Thoracic aorta (tissue), 2 donors: Measurements from ENCODE around the gene KLHL24. TPM values are rescaled to one million over a fixed set of nuclear protein-coding genes. Genes with fewer than 3 reads are reported as not detected.
A peak's percentile ranks its signal among the peaks of the same experiment; 100 is the strongest.
"Not testable (repeated sequence)": the region's sequence is repeated elsewhere in the genome, so short reads cannot be mapped to it uniquely, and the experiment has no call there.

Source experiments
- ATAC-seq: fragments of 150-250 bp; one replicate; pipeline ENCODE4 v1.8.0; 2017; ENCODE audit warnings: low read depth; ENCODE audit not compliant: insufficient number of reproducible peaks, low FRiP score
- DNase-seq: peaks from one replicate; pipeline ENCODE4 v3.0.0-alpha.2; 2020; ENCODE audit warnings: low spot score
- H3K27ac ChIP-seq, 2 donors: fragments of 200-600 bp; sonication (generic); 1 replicate in 1 of 2; 2 replicates in 1 of 2; pipeline ENCODE4 v1.5.1; 2016; ENCODE audit warnings: mild to moderate bottlenecking in 2 of 2, moderate library complexity in 2 of 2
- H3K27me3 ChIP-seq: fragments of 200-600 bp; sonication (generic); replicated peaks from 2 replicates; pipeline ENCODE4 v1.6.0; 2016; ENCODE audit warnings: mild to moderate bottlenecking; ENCODE audit not compliant: insufficient read depth
- H3K36me3 ChIP-seq: fragments of 200-600 bp; sonication (generic); one replicate; pipeline ENCODE4 v1.5.1; 2016
- H3K4me1 ChIP-seq, 2 donors: fragments of 200-600 bp; sonication (generic); 1 replicate in 1 of 2; 2 replicates in 1 of 2; pipeline versions ENCODE4 v1.5.1 to v1.6.0; 2016; ENCODE audit warnings: low read depth in 2 of 2, mild to moderate bottlenecking in 1 of 2; ENCODE audit not compliant: control insufficient read depth in 1 of 2
- H3K4me3 ChIP-seq: fragments of 200-600 bp; sonication (generic); 2 replicates; pipeline ENCODE4 v1.5.1; 2016; ENCODE audit warnings: mild to moderate bottlenecking
- H3K9me3 ChIP-seq: fragments of 200-600 bp; sonication (generic); 2 replicates; pipeline ENCODE4 v1.5.1; 2016
- total RNA-seq, 2 donors: library from RNA; depleted of rRNA; stranded (reverse); fragments of >200 nt; gene quantifications; one replicate each; pipeline versions ENCODE4 v1.1.0 to v1.2.3, GENCODE V29; 2016
- TF ChIP-seq, protein P1 (sequence below): fragments of 200-600 bp; sonication (generic); IDR thresholded peaks from one replicate; pipeline ENCODE4 v1.5.1; 2019; ENCODE audit warnings: antibody characterized with exemption

KLHL24 gene
- total RNA-seq, 2 donors from 2014 or later = 42.6 to 91.7 TPM

DNA sequence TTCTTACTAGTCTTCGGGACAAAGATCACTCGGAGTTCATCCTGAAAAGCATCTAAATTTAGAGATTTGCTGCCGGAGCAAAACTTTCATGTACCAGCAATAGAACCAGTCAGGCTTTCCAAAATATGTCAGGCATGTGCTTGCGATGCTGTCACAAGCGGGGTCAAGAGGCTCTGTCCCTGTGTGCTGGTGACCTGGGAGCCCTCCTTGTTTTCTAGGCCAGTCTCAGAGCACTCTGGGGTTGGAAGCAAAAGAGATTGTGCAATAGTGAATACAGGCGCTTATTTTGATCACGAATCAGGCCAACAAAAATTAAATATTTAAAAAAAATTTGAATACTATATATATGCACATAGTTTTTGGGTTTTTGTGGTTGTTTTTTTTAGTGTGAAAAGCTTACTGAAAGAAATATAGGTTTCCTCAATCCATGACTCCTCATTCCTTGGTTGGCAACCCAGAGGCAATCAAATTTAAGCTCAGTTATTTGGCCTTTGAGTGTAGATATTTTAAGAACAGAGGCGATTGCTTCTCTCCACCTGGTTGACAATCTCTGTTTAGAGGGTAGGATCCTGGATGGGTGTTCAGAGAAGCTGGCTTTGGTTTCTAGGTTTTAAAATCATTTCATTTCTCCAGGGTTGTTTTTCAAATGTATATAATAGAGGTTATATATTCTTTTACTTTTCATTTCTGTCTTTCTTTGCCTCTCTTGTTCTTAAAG is 8.4 kb upstream of the KLHL24 start:
- Histone ChIP-seq H3K36me3 (no peaks in the 10 kb centered on the region), H3K27me3 (no peaks in the 10 kb centered on the region), H3K4me1 (peaks cover 6 to 10% of the 10 kb centered on the region in 2 donors), H3K9me3 (no peaks in the 10 kb centered on the region), H3K4me3 (no peak overlapping the region), H3K27ac (peak overlapping the region; percentile 8 to 45)
- TF ChIP-seq, protein P1, sequence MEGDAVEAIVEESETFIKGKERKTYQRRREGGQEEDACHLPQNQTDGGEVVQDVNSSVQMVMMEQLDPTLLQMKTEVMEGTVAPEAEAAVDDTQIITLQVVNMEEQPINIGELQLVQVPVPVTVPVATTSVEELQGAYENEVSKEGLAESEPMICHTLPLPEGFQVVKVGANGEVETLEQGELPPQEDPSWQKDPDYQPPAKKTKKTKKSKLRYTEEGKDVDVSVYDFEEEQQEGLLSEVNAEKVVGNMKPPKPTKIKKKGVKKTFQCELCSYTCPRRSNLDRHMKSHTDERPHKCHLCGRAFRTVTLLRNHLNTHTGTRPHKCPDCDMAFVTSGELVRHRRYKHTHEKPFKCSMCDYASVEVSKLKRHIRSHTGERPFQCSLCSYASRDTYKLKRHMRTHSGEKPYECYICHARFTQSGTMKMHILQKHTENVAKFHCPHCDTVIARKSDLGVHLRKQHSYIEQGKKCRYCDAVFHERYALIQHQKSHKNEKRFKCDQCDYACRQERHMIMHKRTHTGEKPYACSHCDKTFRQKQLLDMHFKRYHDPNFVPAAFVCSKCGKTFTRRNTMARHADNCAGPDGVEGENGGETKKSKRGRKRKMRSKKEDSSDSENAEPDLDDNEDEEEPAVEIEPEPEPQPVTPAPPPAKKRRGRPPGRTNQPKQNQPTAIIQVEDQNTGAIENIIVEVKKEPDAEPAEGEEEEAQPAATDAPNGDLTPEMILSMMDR = no peak
- no peak for DNase-seq
- ATAC-seq = no peak

DNA sequence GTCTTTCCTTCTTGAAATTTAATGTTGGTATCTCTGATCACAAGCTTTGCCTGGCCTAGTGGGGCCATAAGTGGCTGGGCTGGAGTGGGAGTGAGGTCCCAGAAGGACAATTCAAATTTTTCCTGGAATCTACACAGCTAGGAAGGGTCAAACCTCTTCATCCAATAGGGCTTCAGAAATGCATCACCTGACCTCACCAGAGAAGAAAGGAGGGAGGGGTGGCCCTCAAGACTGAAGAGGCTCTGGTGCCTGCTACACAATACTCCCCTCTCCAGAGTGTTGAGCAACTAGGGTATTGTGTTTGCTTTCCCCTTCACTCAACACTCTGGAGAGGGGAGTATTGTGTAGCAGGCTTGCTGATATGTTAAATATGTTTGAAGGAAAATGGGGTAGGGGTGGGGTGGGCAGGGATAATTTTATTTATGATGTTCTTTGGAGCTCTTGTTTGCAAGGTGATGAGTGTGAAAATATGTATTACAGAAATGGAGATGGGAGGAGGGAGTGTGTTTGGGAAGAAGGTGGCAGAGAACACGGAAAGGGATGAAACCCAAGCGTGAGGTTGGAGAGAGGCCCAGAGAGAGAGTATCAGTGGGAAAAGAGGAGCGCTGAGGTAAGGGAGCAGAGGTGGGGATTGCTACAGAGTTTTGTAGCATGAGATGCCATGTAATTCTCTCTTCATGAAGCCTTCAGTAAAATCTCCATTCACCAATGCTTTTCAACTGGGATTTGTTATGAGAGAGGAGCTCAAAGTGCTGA is 5.7 kb upstream of the KLHL24 start:
- H3K4me1 ChIP-seq = peaks cover 6 to 10% of the 10 kb centered on the region in 2 donors
- H3K4me3 ChIP-seq = no peak overlapping the region
- TF ChIP-seq, protein P1 = no peak
- H3K36me3 ChIP-seq = no peaks in the 10 kb centered on the region
- H3K9me3 ChIP-seq = no peaks in the 10 kb centered on the region
- H3K27me3 ChIP-seq = no peaks in the 10 kb centered on the region
- no peak for DNase-seq
- ATAC-seq = no peak
- H3K27ac ChIP-seq = no peak overlapping the region

DNA sequence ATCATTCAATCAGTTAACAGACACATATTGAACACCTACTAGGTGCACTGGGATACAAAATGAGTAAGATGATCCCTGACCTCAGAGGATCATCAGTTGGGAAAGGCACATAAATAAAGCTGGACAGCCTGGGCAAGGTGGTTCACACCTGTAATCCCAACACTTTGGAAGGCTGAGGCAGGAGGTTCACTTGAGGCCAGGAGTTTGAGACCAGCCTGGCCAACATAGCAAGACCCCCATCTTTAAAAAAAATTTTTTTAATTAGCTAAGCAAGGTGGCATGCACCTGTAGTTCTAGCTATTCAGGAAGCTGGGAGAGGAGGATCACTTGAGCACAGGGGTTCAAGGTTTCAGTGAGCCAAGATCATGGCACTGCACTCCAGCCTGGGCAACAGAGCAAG is 3.7 kb upstream of the KLHL24 start:
- no peaks in the 10 kb centered on the region for H3K9me3 ChIP-seq
- TF ChIP-seq, protein P1 = no peak

DNA sequence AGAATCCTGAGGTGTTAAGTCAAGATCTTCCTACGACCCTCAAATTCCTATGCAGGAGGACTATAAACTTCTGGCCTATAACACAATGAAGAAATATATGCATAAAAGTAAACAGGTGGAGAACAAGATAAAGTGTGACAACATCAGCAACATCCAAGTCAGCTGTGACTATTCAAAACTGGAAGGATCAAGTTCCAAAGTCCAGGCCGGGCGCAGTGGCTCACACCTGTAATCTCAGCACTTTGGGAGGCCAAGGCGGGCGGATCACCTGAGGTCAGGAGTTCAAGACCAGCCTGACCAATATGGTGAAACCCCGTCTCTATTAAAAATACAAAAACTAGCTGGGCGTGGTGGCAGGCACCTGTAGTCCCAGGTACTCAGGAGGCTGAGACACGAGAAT is 2.7 kb upstream of the KLHL24 start:
- ATAC-seq, H3K27me3 ChIP-seq, H3K9me3 ChIP-seq, H3K27ac ChIP-seq, DNase-seq, H3K36me3 ChIP-seq, H3K4me3 ChIP-seq, H3K4me1 ChIP-seq: not testable (repeated sequence)

More for the DNA sequence above, 3.7 kb upstream of the KLHL24 start:
- no peaks in the 10 kb centered on the region for H3K27me3 ChIP-seq
- peaks cover 3 to 6% of the 10 kb centered on the region in 2 donors for H3K4me1 ChIP-seq
- no peak for DNase-seq
- no peaks in the 10 kb centered on the region for H3K36me3 ChIP-seq
- ATAC-seq = no peak
- H3K27ac ChIP-seq = no peak overlapping the region
- H3K4me3 ChIP-seq = no peak overlapping the region

DNA sequence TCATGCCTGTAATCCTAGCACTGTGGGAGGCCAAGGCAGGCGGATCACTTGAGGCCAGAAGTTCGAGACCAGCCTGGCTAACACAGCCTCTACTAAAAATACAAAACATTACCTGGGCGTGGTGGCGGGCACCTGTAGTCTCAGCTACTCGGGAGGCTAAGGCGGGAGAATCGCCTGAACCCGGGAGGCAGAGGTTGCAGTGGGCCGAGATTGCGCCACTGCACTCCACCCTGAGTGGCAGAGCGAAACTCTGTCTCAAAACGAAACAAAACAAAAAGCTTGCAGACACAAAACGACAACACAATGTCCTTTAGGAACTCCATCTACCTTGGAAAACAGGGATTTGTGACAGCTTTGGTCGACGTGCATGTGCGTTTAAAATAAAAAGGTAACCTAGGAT is 716 bp upstream of the KLHL24 start:
- TF ChIP-seq, protein P1 = no peak
- Histone ChIP-seq H3K9me3 (no peaks in the 10 kb centered on the region), H3K4me1 (peaks cover 14 to 21% of the 10 kb centered on the region in 2 donors), H3K4me3 (peak overlapping the region; percentile 99), H3K27me3 (no peaks in the 10 kb centered on the region), H3K27ac (peak overlapping the region; percentile 98 to 99), H3K36me3 (no peaks in the 10 kb centered on the region)
- DNase-seq (no peak), ATAC-seq (no peak)
